OCI-LY7 (cell line): ENCODE results near the gene SIPA1L3.

Experiments used
- CTCF ChIP-seq: fragments of 200-600 bp; sonication (generic); conservative IDR thresholded peaks from 2 replicates; pipeline ENCODE4 v1.5.1; 2014; ENCODE audit warnings: mild to moderate bottlenecking, antibody characterized with exemption, low read length, moderate library complexity, mixed read lengths
- EZH2phosphoT487 ChIP-seq: fragments of 200-600 bp; sonication (generic); IDR thresholded peaks from 2 replicates; pipeline ENCODE4 v1.6.1; 2018; ENCODE audit warnings: low read depth, borderline replicate concordance, mild to moderate bottlenecking, mixed run types, antibody characterized with exemption, low read length, moderate library complexity, mixed read lengths

GRCh38 chr19:37977391-37977790, 70.4 kb downstream of the SIPA1L3 start:
- no peak for TF ChIP-seq EZH2phosphoT487
- no peak for TF ChIP-seq CTCF
